GM23248 (cell line): Measurements from ENCODE around the gene RNLS.

Experiments used
- EZH2 ChIP-seq: fragments of 200-600 bp; sonication (generic); IDR thresholded peaks from 2 replicates; pipeline ENCODE4 v1.6.1; 2018; ENCODE audit warnings: antibody characterized with exemption, mild to moderate bottlenecking; ENCODE audit not compliant: insufficient read depth, poor library complexity, severe bottlenecking
- EZH2phosphoT487 ChIP-seq: fragments of 200-600 bp; sonication (generic); IDR thresholded peaks from 2 replicates; pipeline ENCODE4 v1.6.1; 2018; ENCODE audit warnings: antibody characterized with exemption, moderate library complexity, mild to moderate bottlenecking, low read depth; ENCODE audit not compliant: insufficient read depth

GRCh38 chr10:88342733-88343310 is 240.3 kb downstream of the RNLS start:
- TF ChIP-seq EZH2phosphoT487 (no peak), EZH2 (no peak)
